ENCODE data around the gene ALS2. TPM values are rescaled to one million over a fixed set of nuclear protein-coding genes. Genes with fewer than 3 reads are reported as not detected.
"Not testable (repeated sequence)": the region's sequence is repeated elsewhere in the genome, so short reads cannot be mapped to it uniquely, and the experiment has no call there.

ALS2 gene
- total RNA-seq, 1 donor from 2014 or later = 42.0 TPM

DNA sequence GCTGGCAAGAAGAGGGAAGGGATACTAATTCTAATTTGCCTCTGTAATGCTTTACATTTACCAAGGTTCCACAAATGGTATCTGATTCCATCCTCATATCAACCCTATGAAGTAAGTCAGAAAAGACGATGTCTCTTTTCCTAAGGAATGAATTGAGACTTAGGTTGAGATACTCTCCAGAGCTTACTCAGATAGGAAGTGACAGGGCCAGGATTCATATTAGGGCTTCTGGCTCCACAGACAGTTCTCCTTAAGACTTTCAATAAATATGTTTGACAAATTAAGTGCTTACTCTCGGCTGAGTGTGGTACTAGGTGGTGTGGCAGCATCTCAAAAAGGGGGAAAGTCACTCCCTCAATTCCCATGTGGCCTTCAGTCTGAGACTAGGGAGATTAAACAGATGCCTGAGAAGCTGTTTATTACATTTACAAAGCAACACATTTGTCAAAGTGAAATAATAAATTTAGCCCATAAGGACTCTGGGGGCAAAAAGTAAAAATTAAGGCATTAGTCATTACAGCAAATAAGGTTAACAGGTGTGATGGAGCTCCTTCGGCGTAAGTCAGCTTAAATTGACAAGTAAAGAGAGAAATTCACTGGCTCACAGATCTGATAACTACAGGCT lies 39.8 kb upstream of the ALS2 start:
- no peaks in the 10 kb centered on the region for H3K36me3 ChIP-seq
- H3K27ac ChIP-seq (replicated peaks) = no peak overlapping the region
- no peaks in the 10 kb centered on the region for H3K4me1 ChIP-seq
- H3K27me3 ChIP-seq (ENCODE audit: low read depth) = peaks cover 5% of the 10 kb centered on the region
- TF ChIP-seq, protein P1, sequence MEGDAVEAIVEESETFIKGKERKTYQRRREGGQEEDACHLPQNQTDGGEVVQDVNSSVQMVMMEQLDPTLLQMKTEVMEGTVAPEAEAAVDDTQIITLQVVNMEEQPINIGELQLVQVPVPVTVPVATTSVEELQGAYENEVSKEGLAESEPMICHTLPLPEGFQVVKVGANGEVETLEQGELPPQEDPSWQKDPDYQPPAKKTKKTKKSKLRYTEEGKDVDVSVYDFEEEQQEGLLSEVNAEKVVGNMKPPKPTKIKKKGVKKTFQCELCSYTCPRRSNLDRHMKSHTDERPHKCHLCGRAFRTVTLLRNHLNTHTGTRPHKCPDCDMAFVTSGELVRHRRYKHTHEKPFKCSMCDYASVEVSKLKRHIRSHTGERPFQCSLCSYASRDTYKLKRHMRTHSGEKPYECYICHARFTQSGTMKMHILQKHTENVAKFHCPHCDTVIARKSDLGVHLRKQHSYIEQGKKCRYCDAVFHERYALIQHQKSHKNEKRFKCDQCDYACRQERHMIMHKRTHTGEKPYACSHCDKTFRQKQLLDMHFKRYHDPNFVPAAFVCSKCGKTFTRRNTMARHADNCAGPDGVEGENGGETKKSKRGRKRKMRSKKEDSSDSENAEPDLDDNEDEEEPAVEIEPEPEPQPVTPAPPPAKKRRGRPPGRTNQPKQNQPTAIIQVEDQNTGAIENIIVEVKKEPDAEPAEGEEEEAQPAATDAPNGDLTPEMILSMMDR (IDR thresholded peaks at IDR 0.05; ENCODE audit: borderline replicate concordance) = no peak
- DNase-seq = no peak
- intact Hi-C loops (cut with micrococcal nuclease) = no loop called here
- no peaks in the 10 kb centered on the region for H3K9me3 ChIP-seq (replicated peaks)
- H3K4me3 ChIP-seq = no peak overlapping the region

DNA sequence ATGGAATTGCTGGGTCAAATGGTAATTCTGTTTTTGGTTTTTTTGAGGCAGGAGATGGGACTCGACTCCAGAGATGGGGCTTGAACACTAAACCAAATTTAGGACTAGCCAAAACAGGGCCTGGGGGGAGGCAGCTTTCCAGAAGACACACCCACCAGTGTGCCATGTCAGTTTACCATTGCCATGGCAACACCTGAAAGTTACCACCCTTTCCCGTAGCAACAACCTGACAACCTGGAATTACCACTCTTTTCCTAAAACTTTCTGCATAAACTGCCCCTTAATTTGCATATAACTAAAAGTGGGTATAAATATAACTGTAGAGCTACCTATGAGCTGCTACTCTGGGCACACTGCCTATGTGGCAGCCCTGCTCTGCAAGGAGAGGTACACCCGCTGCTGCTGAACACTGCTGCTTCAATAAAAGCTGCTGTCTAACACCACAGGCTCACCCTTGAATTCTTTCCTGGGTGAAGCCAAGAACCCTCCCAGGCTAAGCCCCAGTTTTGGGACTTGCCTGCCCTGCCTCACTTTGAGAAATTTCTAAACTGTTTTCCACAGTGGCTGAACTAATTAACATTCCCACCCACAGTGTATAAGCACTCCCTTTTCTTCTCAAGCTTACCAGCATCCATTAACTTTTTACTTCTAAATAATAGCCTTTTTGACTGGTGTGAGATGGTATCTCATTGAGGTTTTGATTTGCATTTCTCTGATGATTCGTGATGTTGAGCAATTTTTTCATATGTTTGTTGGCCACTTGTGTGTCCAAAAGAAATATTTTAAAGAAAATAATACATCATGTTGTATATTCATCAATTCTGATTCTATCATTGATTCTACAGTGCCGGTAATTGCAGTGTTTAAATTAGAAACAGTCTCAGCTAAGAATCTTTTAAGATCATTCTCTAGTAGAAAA lies 36.2 kb upstream of the ALS2 start:
- H3K27ac ChIP-seq (replicated peaks) = no peak overlapping the region
- DNase-seq = no peak
- intact Hi-C loops (cut with micrococcal nuclease) = no loop called here
- H3K36me3 ChIP-seq = no peaks in the 10 kb centered on the region
- no peaks in the 10 kb centered on the region for H3K9me3 ChIP-seq (replicated peaks)
- TF ChIP-seq, protein P1 (IDR thresholded peaks at IDR 0.05; ENCODE audit: borderline replicate concordance) = no peak
- H3K4me1 ChIP-seq = no peaks in the 10 kb centered on the region
- peaks cover 22% of the 10 kb centered on the region for H3K27me3 ChIP-seq (ENCODE audit: low read depth)
- no peak overlapping the region for H3K4me3 ChIP-seq

DNA sequence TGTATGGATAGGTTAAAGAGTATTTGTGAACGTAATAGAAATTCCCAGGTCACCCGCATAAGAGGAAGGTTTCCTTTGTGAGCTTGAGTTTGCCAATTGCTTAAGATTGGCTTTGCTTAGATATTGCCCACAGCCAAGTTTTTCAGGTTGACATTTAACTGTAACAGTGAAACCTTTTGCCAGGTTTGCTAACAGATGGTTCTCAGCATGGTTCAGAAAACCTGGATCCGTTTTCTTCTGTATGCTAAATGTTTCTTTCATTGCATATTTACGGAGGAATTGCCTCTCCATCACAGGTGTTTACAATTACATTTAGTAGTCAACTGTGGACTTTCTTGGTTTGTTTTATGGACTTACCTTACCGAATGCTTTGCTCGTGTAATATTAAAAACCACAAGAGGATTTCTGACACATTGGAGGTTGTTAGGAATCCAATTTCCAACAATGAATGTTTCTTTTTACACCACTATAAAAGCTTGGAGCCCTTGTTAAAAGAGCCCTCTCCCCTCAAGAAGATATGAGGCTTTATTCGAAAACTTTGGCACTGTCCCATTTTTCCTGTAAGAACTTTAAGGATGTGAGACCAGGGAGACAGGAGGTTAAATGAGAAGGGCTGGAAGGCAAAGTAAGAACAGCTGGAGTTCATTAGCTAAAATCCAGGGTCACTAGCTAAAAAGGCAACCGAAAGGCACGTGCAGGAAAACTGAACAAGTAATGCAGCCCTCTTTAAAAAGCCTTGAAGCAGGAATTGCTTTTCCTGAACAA lies 33.4 kb upstream of the ALS2 start:
- no peak for DNase-seq
- intact Hi-C loops (cut with micrococcal nuclease) = no loop called here
- H3K36me3 ChIP-seq = no peaks in the 10 kb centered on the region
- H3K4me3 ChIP-seq = no peak overlapping the region
- H3K4me1 ChIP-seq = no peaks in the 10 kb centered on the region
- H3K27me3 ChIP-seq (ENCODE audit: low read depth) = peaks cover 27% of the 10 kb centered on the region
- TF ChIP-seq, protein P1 (IDR thresholded peaks at IDR 0.05; ENCODE audit: borderline replicate concordance) = no peak
- no peaks in the 10 kb centered on the region for H3K9me3 ChIP-seq (replicated peaks)
- no peak overlapping the region for H3K27ac ChIP-seq (replicated peaks)

DNA sequence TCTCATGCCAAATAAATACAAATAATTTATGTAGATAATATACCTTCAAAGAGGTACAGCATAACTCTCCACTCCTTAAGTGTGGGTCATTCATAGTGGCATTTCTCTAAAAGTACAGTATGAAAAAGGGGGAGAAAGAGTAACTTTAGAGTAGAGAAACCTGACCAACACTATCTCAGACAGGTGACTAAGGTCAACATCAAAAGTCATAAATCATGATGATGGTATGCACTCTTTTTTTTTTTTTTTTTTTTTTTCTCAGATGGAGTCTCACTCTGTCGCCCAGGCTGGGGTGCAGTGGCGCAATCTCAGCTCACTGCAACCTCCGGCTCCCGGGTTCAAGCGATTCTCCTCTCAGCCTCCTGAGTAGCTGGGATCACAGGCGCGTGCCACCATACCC lies 29.9 kb upstream of the ALS2 start:
- H3K36me3 ChIP-seq; H3K27ac ChIP-seq (replicated peaks); DNase-seq; H3K9me3 ChIP-seq (replicated peaks); H3K4me3 ChIP-seq; intact Hi-C loops (cut with micrococcal nuclease): not testable (repeated sequence)
- H3K27me3 ChIP-seq (ENCODE audit: low read depth) = peaks cover 25% of the 10 kb centered on the region
- peaks cover 13% of the 10 kb centered on the region for H3K4me1 ChIP-seq

DNA sequence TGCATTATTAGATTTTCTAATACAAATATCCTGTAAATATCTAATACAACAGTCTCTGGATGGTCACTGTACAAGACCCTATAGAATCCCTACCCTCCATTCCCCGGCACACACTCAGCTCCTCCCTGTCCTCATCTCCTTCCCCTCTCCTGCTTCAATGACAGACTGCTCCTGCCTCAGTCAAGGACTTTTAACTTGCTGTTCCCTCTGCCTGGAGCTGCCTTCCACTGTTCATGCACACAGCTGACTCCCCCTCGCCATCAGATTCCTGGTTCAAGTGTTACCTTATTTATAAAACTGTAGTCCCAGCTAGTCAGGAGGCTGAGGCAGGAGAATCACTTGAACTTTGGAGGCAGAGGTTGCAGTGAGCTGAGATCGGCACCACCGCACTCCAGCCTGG lies 28.9 kb upstream of the ALS2 start:
- no peak overlapping the region for H3K27ac ChIP-seq (replicated peaks)
- TF ChIP-seq, protein P1 (IDR thresholded peaks at IDR 0.05; ENCODE audit: borderline replicate concordance) = no peak
- no peaks in the 10 kb centered on the region for H3K36me3 ChIP-seq
- H3K4me3 ChIP-seq = no peak overlapping the region
- intact Hi-C loops (cut with micrococcal nuclease) = no loop called here
- H3K9me3 ChIP-seq (replicated peaks) = no peaks in the 10 kb centered on the region
- no peak for DNase-seq
- peaks cover 13% of the 10 kb centered on the region for H3K4me1 ChIP-seq
- peaks cover 17% of the 10 kb centered on the region for H3K27me3 ChIP-seq (ENCODE audit: low read depth)
